K562 (cell line): Measurements from ENCODE around the gene TMED5. TPM values are rescaled to one million over a fixed set of nuclear protein-coding genes. Genes with fewer than 3 reads are reported as not detected.
A peak's percentile ranks its signal among the peaks of the same experiment; 100 is the strongest.

ENCODE experiments used
- AFF4 ChIP-seq: sonication (generic); formaldehyde crosslinking; IDR thresholded peaks from 2 replicates; pipeline ENCODE4 v1.8.0; 2023; ENCODE audit warnings: mild to moderate bottlenecking, missing genetic modification reagents
- DIDO1 ChIP-seq: fragments of 450-650 bp; IDR thresholded peaks from 2 replicates; pipeline ENCODE4 v1.6.1; 2016; ENCODE audit warnings: low read depth, missing biosample characterization, missing genetic modification characterization
- E2F8 ChIP-seq: fragments of 450-650 bp; IDR thresholded peaks from 2 replicates; pipeline ENCODE4 v1.7.1; 2018; ENCODE audit warnings: mild to moderate bottlenecking, low read depth; ENCODE audit not compliant: partially characterized antibody
- ELK1 ChIP-seq: sonication (generic); formaldehyde crosslinking; IDR thresholded peaks from 2 replicates; pipeline ENCODE4 v1.8.1; 2022; ENCODE audit warnings: missing genetic modification reagents
- FOXP4 ChIP-seq: sonication (generic); formaldehyde crosslinking; IDR thresholded peaks from 2 replicates; pipeline ENCODE4 v1.8.0; 2022; ENCODE audit warnings: mild to moderate bottlenecking, missing genetic modification reagents, borderline replicate concordance
- GABPB1 ChIP-seq: sonication (generic); formaldehyde crosslinking; IDR thresholded peaks from 2 replicates; pipeline ENCODE4 v1.8.0; 2022; ENCODE audit warnings: mild to moderate bottlenecking, missing genetic modification reagents
- HDAC2 ChIP-seq: fragments of 450-650 bp; IDR thresholded peaks from 2 replicates; pipeline ENCODE4 v1.6.1; 2016; ENCODE audit warnings: mild to moderate bottlenecking
- HINFP ChIP-seq: fragments of 450-650 bp; conservative IDR thresholded peaks from 2 replicates; pipeline ENCODE4 v1.6.1; 2016; ENCODE audit warnings: missing genetic modification characterization, low read depth, mild to moderate bottlenecking, control low read depth, missing compliant biosample characterization
- HNRNPH1 ChIP-seq: fragments of 200-400 bp; formaldehyde crosslinking; optimal IDR thresholded peaks from 2 replicates; pipeline ENCODE3; 2017; ENCODE audit warnings: low read depth, mild to moderate bottlenecking, low read length, moderate library complexity
- MAX ChIP-seq: sonication (generic); formaldehyde crosslinking; IDR thresholded peaks from 2 replicates; pipeline ENCODE4 v1.9.0; 2022; ENCODE audit warnings: mild to moderate bottlenecking, missing genetic modification reagents
- ZEB2 ChIP-seq: fragments of 450-650 bp; IDR thresholded peaks from 2 replicates; pipeline ENCODE4 v1.6.1; 2016
- ZNF175 ChIP-seq: fragments of 200-800 bp; sonication (Bioruptor generic); IDR thresholded peaks from 2 replicates; pipeline ENCODE4 v1.6.1; 2016; ENCODE audit warnings: low read depth, mild to moderate bottlenecking, missing genetic modification characterization, missing compliant biosample characterization
- ZNF184 ChIP-seq: sonication (generic); formaldehyde crosslinking; IDR thresholded peaks from 2 replicates; pipeline ENCODE4 v1.5.0; 2020; ENCODE audit warnings: missing genetic modification reagents
- ZNF586 ChIP-seq: fragments of 450-650 bp; formaldehyde crosslinking; conservative IDR thresholded peaks from 2 replicates; pipeline ENCODE4 v1.4.0; 2020; ENCODE audit warnings: mild to moderate bottlenecking, moderate library complexity
- polyA plus RNA-seq, 8 experiments: library from polyadenylated mRNA; depleted of rRNA in 4 of 8; stranded (reverse) in 5 of 8; unstranded in 3 of 8; fragments of >200 nt; fragmentation: Nextera tagmentation in 2 of 8; fragmentation: Illumina TruSeq in 1 of 8; extraction: Ambion mirVana in 2 of 8; extraction: Trizol in 1 of 8; gene quantifications; 2 replicates each; pipeline versions ENCODE4 v1.2.1 to v1.2.3, GENCODE V29; 2011 to 2014; ENCODE audit warnings: inconsistent platforms in 1 of 8, missing spikeins in 1 of 8
- total RNA-seq, 7 experiments: library from RNA; depleted of rRNA in 6 of 7; stranded (reverse); fragments of >200 nt in 6 of 7; fragmentation: Illumina TruSeq in 2 of 7; extraction: Trizol in 2 of 7; gene quantifications; 2 replicates each; pipeline versions ENCODE4 v1.2.1 to v1.2.3, GENCODE V29; 2011 to 2021; ENCODE audit warnings: low replicate concordance in 1 of 7

The TMED5 gene
- total and polyA plus RNA-seq, 9 of the 15 experiments (the other 6 are each of a cell fraction or from before 2014, with no cell fraction given), result 28.7 to 83.7 (median 67.2) TPM

GRCh38 chr1:93179886-93180722, at the start of gene TMED5 (continued):
- no peak for TF ChIP-seq E2F8
- TF ChIP-seq HINFP (tag), result no peak
- TF ChIP-seq ZNF586 (CRISPR knock-in tag), result no peak
- TF ChIP-seq HNRNPH1, result no peak
- peak; percentile 67 for TF ChIP-seq MAX
- TF ChIP-seq AFF4 (CRISPR knock-in tag), result peak; percentile 91
- TF ChIP-seq ZNF184 (CRISPR knock-in tag), result no peak
- TF ChIP-seq HDAC2, result peak; percentile 30; the same call in 1 of the 2 replicates
- no peak for TF ChIP-seq ZEB2
- TF ChIP-seq DIDO1 (tag), result 0 out of 2 replicates have a peak, but pooled peaks have one; percentile 5
- TF ChIP-seq GABPB1, result peak; percentile 72; the same call in 1 of the 2 replicates
- no peak for TF ChIP-seq ELK1 (CRISPR knock-in tag)
- TF ChIP-seq ZNF175 (CRISPR knock-in tag), result no peak
- no peak for TF ChIP-seq FOXP4 (CRISPR knock-in tag)
